Measurements from ENCODE around the gene AFG1L.
"Not testable (repeated sequence)": the region's sequence is repeated elsewhere in the genome, so short reads cannot be mapped to it uniquely, and the experiment has no call there.

Gene AFG1L

GRCh38 chr6:108438918-108439317, 144.1 kb downstream of the AFG1L start:
- Histone ChIP-seq H3K36me3 (ENCODE audit: control insufficient read depth in 5 of 5, insufficient read depth in 5 of 5, low read length in 5 of 5) (no peaks in the 10 kb centered on the region), H3K27ac (ENCODE audit: low read depth, low read length) (no peak overlapping the region), H3K4me1 (ENCODE audit: control insufficient read depth in 5 of 5, insufficient read depth in 5 of 5, low read length in 5 of 5) (peaks cover 0 to 12% (median 0%) of the 10 kb centered on the region in 5 donors), H3K9ac (ENCODE audit: low read length in 5 of 5) (no peak overlapping the region), H3K9me3 (ENCODE audit: control insufficient read depth in 5 of 5, low read length in 5 of 5) (no peaks in the 10 kb centered on the region), H3K4me3 (ENCODE audit: low read depth in 1 of 5, low read length in 5 of 5) (peak overlapping the region in 2 of 5 donors; percentile 12 to 42), H3K27me3 (ENCODE audit: control insufficient read depth in 5 of 5, insufficient read depth in 4 of 5, low read length in 5 of 5) (no peaks in the 10 kb centered on the region)

- no peak overlapping the region for H3K9ac ChIP-seq (ENCODE audit: low read length in 5 of 5)
- H3K4me3 ChIP-seq (ENCODE audit: low read depth in 1 of 5, low read length in 5 of 5): no peak overlapping the region
- no peaks in the 10 kb centered on the region for H3K9me3 ChIP-seq (ENCODE audit: control insufficient read depth in 5 of 5, low read length in 5 of 5)
- H3K27ac ChIP-seq (ENCODE audit: low read depth, low read length): no peak overlapping the region
- H3K36me3 ChIP-seq (ENCODE audit: control insufficient read depth in 5 of 5, insufficient read depth in 5 of 5, low read length in 5 of 5): no peaks in the 10 kb centered on the region
- H3K4me1 ChIP-seq (ENCODE audit: control insufficient read depth in 5 of 5, insufficient read depth in 5 of 5, low read length in 5 of 5): peaks cover 0 to 12% (median 2%) of the 10 kb centered on the region in 5 donors
- H3K27me3 ChIP-seq (ENCODE audit: control insufficient read depth in 5 of 5, insufficient read depth in 4 of 5, low read length in 5 of 5): no peaks in the 10 kb centered on the region
Observed at GRCh38 chr6:108441141-108441540, 146.3 kb downstream of the AFG1L start.

- Histone ChIP-seq H3K27ac (ENCODE audit: low read depth, low read length) (no peak overlapping the region), H3K27me3 (ENCODE audit: control insufficient read depth in 5 of 5, insufficient read depth in 4 of 5, low read length in 5 of 5) (no peaks in the 10 kb centered on the region), H3K4me1 (ENCODE audit: control insufficient read depth in 5 of 5, insufficient read depth in 5 of 5, low read length in 5 of 5) (peaks cover 0 to 22% (median 10%) of the 10 kb centered on the region in 5 donors), H3K4me3 (ENCODE audit: low read depth in 1 of 5, low read length in 5 of 5) (no peak overlapping the region), H3K9ac (ENCODE audit: low read length in 5 of 5) (no peak overlapping the region), H3K9me3 (ENCODE audit: control insufficient read depth in 5 of 5, low read length in 5 of 5) (no peaks in the 10 kb centered on the region), H3K36me3 (ENCODE audit: control insufficient read depth in 5 of 5, insufficient read depth in 5 of 5, low read length in 5 of 5) (no peaks in the 10 kb centered on the region)
Observed at GRCh38 chr6:108442770-108443520, 148.1 kb downstream of the AFG1L start.

GRCh38 chr6:108446629-108447150, 151.8 kb downstream of the AFG1L start:
- Histone ChIP-seq H3K9me3 (ENCODE audit: control insufficient read depth in 5 of 5, low read length in 5 of 5) (no peaks in the 10 kb centered on the region), H3K4me1 (ENCODE audit: control insufficient read depth in 5 of 5, insufficient read depth in 5 of 5, low read length in 5 of 5) (peaks cover 0 to 10% (median 9%) of the 10 kb centered on the region in 5 donors), H3K9ac (ENCODE audit: low read length in 5 of 5) (no peak overlapping the region), H3K27ac (ENCODE audit: low read depth, low read length) (no peak overlapping the region), H3K36me3 (ENCODE audit: control insufficient read depth in 5 of 5, insufficient read depth in 5 of 5, low read length in 5 of 5) (no peaks in the 10 kb centered on the region), H3K4me3 (ENCODE audit: low read depth in 1 of 5, low read length in 5 of 5) (no peak overlapping the region), H3K27me3 (ENCODE audit: control insufficient read depth in 5 of 5, insufficient read depth in 4 of 5, low read length in 5 of 5) (no peaks in the 10 kb centered on the region)

GRCh38 chr6:108448481-108448880, 153.6 kb downstream of the AFG1L start:
- no peak overlapping the region for H3K27ac ChIP-seq (ENCODE audit: low read depth, low read length)
- H3K36me3 ChIP-seq (ENCODE audit: control insufficient read depth in 5 of 5, insufficient read depth in 5 of 5, low read length in 5 of 5): no peaks in the 10 kb centered on the region
- no peak overlapping the region for H3K4me3 ChIP-seq (ENCODE audit: low read depth in 1 of 5, low read length in 5 of 5)

GRCh38 chr6:108449717-108450116, 154.9 kb downstream of the AFG1L start:
- not testable (repeated sequence) for H3K27ac ChIP-seq (ENCODE audit: low read depth, low read length); H3K4me3 ChIP-seq (ENCODE audit: low read depth in 1 of 5, low read length in 5 of 5); H3K9ac ChIP-seq (ENCODE audit: low read length in 5 of 5); H3K36me3 ChIP-seq (ENCODE audit: control insufficient read depth in 5 of 5, insufficient read depth in 5 of 5, low read length in 5 of 5); H3K27me3 ChIP-seq (ENCODE audit: control insufficient read depth in 5 of 5, insufficient read depth in 4 of 5, low read length in 5 of 5); H3K9me3 ChIP-seq (ENCODE audit: control insufficient read depth in 5 of 5, low read length in 5 of 5)
- peaks cover 4 to 33% (median 29%) of the 10 kb centered on the region in 5 donors for H3K4me1 ChIP-seq (ENCODE audit: control insufficient read depth in 5 of 5, insufficient read depth in 5 of 5, low read length in 5 of 5)

More at GRCh38 chr6:108448481-108448880, 153.6 kb downstream of the AFG1L start:
- no peaks in the 10 kb centered on the region for H3K9me3 ChIP-seq (ENCODE audit: control insufficient read depth in 5 of 5, low read length in 5 of 5)
- H3K27me3 ChIP-seq (ENCODE audit: control insufficient read depth in 5 of 5, insufficient read depth in 4 of 5, low read length in 5 of 5): no peaks in the 10 kb centered on the region
- peaks cover 4 to 25% (median 24%) of the 10 kb centered on the region in 5 donors for H3K4me1 ChIP-seq (ENCODE audit: control insufficient read depth in 5 of 5, insufficient read depth in 5 of 5, low read length in 5 of 5)
- no peak overlapping the region for H3K9ac ChIP-seq (ENCODE audit: low read length in 5 of 5)

- Histone ChIP-seq H3K9me3 (ENCODE audit: control insufficient read depth in 5 of 5, low read length in 5 of 5) (no peaks in the 10 kb centered on the region), H3K27me3 (ENCODE audit: control insufficient read depth in 5 of 5, insufficient read depth in 4 of 5, low read length in 5 of 5) (no peaks in the 10 kb centered on the region), H3K36me3 (ENCODE audit: control insufficient read depth in 5 of 5, insufficient read depth in 5 of 5, low read length in 5 of 5) (no peaks in the 10 kb centered on the region), H3K4me3 (ENCODE audit: low read depth in 1 of 5, low read length in 5 of 5) (no peak overlapping the region), H3K27ac (ENCODE audit: low read depth, low read length) (no peak overlapping the region), H3K9ac (ENCODE audit: low read length in 5 of 5) (no peak overlapping the region), H3K4me1 (ENCODE audit: control insufficient read depth in 5 of 5, insufficient read depth in 5 of 5, low read length in 5 of 5) (peaks cover 4 to 33% (median 25%) of the 10 kb centered on the region in 5 donors)
Observed at GRCh38 chr6:108451816-108452215, 157.0 kb downstream of the AFG1L start.

- H3K36me3 ChIP-seq (ENCODE audit: control insufficient read depth in 5 of 5, insufficient read depth in 5 of 5, low read length in 5 of 5): no peaks in the 10 kb centered on the region
- H3K27me3 ChIP-seq (ENCODE audit: control insufficient read depth in 5 of 5, insufficient read depth in 4 of 5, low read length in 5 of 5): no peaks in the 10 kb centered on the region
- no peak overlapping the region for H3K4me3 ChIP-seq (ENCODE audit: low read depth in 1 of 5, low read length in 5 of 5)
- H3K9me3 ChIP-seq (ENCODE audit: control insufficient read depth in 5 of 5, low read length in 5 of 5): no peaks in the 10 kb centered on the region
- H3K9ac ChIP-seq (ENCODE audit: low read length in 5 of 5): no peak overlapping the region
- H3K27ac ChIP-seq (ENCODE audit: low read depth, low read length): peak overlapping the region; percentile 25
- peaks cover 4 to 28% (median 20%) of the 10 kb centered on the region in 5 donors for H3K4me1 ChIP-seq (ENCODE audit: control insufficient read depth in 5 of 5, insufficient read depth in 5 of 5, low read length in 5 of 5)
Observed at GRCh38 chr6:108452711-108453195, 157.9 kb downstream of the AFG1L start.

GRCh38 chr6:108453601-108454185, 158.8 kb downstream of the AFG1L start:
- no peaks in the 10 kb centered on the region for H3K36me3 ChIP-seq (ENCODE audit: control insufficient read depth in 5 of 5, insufficient read depth in 5 of 5, low read length in 5 of 5)

GRCh38 chr6:108454356-108454755, 159.5 kb downstream of the AFG1L start:
- Histone ChIP-seq H3K4me3 (ENCODE audit: low read depth in 1 of 5, low read length in 5 of 5) (no peak overlapping the region), H3K4me1 (ENCODE audit: control insufficient read depth in 5 of 5, insufficient read depth in 5 of 5, low read length in 5 of 5) (peaks cover 4 to 24% (median 20%) of the 10 kb centered on the region in 5 donors), H3K27ac (ENCODE audit: low read depth, low read length) (no peak overlapping the region), H3K9me3 (ENCODE audit: control insufficient read depth in 5 of 5, low read length in 5 of 5) (no peaks in the 10 kb centered on the region), H3K36me3 (ENCODE audit: control insufficient read depth in 5 of 5, insufficient read depth in 5 of 5, low read length in 5 of 5) (no peaks in the 10 kb centered on the region), H3K9ac (ENCODE audit: low read length in 5 of 5) (no peak overlapping the region), H3K27me3 (ENCODE audit: control insufficient read depth in 5 of 5, insufficient read depth in 4 of 5, low read length in 5 of 5) (no peaks in the 10 kb centered on the region)

More at GRCh38 chr6:108453601-108454185, 158.8 kb downstream of the AFG1L start:
- no peaks in the 10 kb centered on the region for H3K27me3 ChIP-seq (ENCODE audit: control insufficient read depth in 5 of 5, insufficient read depth in 4 of 5, low read length in 5 of 5)
- H3K9ac ChIP-seq (ENCODE audit: low read length in 5 of 5): no peak overlapping the region
- H3K9me3 ChIP-seq (ENCODE audit: control insufficient read depth in 5 of 5, low read length in 5 of 5): no peaks in the 10 kb centered on the region
- H3K4me3 ChIP-seq (ENCODE audit: low read depth in 1 of 5, low read length in 5 of 5): no peak overlapping the region
- peaks cover 4 to 24% (median 20%) of the 10 kb centered on the region in 5 donors for H3K4me1 ChIP-seq (ENCODE audit: control insufficient read depth in 5 of 5, insufficient read depth in 5 of 5, low read length in 5 of 5)
- no peak overlapping the region for H3K27ac ChIP-seq (ENCODE audit: low read depth, low read length)
